ENCODE results near the gene TOLLIP.
"Not testable (repeated sequence)": the region's sequence is repeated elsewhere in the genome, so short reads cannot be mapped to it uniquely, and the experiment has no call there.

DNA sequence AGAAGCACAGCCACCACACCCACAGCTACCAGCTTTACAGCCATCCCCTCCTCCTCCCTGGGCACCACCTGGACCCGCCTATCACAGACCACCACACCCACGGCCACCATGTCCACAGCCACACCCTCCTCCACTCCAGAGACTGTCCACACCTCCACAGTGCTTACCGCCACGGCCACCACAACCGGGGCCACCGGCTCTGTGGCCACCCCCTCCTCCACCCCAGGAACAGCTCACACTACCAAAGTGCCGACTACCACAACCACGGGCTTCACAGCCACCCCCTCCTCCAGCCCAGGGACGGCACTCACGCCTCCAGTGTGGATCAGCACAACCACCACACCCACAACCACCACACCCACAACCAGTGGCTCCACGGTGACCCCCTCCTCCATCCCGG lies 59.0 kb downstream of the TOLLIP start:
- TF ChIP-seq, protein P1, sequence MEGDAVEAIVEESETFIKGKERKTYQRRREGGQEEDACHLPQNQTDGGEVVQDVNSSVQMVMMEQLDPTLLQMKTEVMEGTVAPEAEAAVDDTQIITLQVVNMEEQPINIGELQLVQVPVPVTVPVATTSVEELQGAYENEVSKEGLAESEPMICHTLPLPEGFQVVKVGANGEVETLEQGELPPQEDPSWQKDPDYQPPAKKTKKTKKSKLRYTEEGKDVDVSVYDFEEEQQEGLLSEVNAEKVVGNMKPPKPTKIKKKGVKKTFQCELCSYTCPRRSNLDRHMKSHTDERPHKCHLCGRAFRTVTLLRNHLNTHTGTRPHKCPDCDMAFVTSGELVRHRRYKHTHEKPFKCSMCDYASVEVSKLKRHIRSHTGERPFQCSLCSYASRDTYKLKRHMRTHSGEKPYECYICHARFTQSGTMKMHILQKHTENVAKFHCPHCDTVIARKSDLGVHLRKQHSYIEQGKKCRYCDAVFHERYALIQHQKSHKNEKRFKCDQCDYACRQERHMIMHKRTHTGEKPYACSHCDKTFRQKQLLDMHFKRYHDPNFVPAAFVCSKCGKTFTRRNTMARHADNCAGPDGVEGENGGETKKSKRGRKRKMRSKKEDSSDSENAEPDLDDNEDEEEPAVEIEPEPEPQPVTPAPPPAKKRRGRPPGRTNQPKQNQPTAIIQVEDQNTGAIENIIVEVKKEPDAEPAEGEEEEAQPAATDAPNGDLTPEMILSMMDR (IDR thresholded peaks at IDR 0.05; ENCODE audit: low read depth, low read length) = not testable (repeated sequence)
- not testable (repeated sequence) for TF ChIP-seq POLR2A (IDR thresholded peaks at IDR 0.05; ENCODE audit: extremely low read depth, insufficient read length); MYC (IDR thresholded peaks at IDR 0.05; ENCODE audit: low read depth, low read length)
- TF ChIP-seq, protein P2, sequence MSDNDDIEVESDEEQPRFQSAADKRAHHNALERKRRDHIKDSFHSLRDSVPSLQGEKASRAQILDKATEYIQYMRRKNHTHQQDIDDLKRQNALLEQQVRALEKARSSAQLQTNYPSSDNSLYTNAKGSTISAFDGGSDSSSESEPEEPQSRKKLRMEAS (IDR thresholded peaks at IDR 0.05; ENCODE audit: low read depth, low read length) = not testable (repeated sequence)
